Measurements from ENCODE around the gene FOXN1.

DNA sequence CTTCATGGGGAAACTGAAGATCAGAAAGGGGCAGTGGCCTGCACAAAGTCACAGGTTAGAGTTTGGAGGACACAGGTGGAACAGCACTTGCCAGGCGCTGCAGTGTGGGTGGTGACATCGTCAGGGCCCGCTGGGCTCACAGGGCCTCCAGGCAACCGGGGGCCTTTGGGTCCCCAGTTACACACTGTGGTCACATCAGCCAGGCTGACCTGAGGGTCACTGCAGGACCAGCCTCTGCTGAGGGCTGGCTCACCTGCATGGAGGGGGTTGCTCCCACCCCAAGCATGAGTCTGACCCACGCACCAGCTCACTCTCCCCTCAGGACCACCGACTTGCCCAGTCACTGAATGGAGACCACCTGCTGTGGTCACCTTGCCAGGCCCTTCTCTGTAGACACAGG, 17.0 kb downstream of the FOXN1 start:
- TF ChIP-seq EZH2phosphoT487 (conservative IDR thresholded peaks at IDR 0.05; ENCODE audit: low read length) (no peak), CTCF (IDR thresholded peaks at IDR 0.05; ENCODE audit: insufficient read depth, low read length, poor library complexity, severe bottlenecking) (no peak)
